Activated CD4-positive, alpha-beta T cell treated with anti-CD3 and anti-CD28 coated beads for 48 hours (primary cell): Measurements from ENCODE around the gene PPP2R1A.

Experiments
- DNase-seq: peaks from one replicate; pipeline ENCODE4 v3.0.0-alpha.2; 2020

The PPP2R1A gene

DNA sequence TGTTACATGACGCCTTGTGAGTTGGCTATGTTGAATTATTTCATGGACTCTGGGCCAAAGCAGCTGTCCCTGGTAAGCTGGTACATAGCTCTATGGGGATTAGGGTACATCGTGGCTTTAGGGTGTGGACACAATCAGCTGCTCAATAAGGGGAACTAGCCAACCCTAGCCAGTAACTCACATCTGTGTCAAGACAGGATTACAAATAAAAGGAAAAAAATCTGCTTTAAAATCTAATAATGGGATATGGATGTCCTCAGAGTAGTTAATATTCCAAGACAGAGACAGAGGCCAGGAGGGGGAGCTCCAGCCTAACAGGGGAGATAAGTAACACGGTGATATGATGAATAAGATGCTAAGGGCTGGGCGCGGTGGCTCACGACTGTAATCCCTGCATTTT lies 58.4 kb downstream of the PPP2R1A start:
- peak; percentile 73 for DNase-seq

DNA sequence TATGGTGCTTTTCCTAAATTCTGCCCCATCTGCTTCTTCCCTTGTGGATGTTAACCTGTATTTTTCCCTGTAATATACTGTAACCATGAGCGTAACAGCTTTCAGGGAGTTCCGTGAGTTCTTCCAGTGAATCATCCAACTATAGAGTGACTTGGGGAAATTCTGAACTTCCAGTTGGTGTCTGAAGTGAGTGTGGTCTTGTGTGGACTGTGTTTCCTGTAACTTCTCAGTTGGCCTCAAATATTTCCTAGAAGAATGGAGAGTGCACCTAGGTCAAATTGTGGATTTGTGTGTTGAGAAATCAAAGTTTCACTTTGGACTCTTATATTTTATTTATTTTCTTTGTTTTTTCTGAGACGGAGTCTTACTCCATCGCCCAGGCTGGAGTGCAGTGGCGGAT lies 68.6 kb downstream of the PPP2R1A start:
- no peak for DNase-seq

DNA sequence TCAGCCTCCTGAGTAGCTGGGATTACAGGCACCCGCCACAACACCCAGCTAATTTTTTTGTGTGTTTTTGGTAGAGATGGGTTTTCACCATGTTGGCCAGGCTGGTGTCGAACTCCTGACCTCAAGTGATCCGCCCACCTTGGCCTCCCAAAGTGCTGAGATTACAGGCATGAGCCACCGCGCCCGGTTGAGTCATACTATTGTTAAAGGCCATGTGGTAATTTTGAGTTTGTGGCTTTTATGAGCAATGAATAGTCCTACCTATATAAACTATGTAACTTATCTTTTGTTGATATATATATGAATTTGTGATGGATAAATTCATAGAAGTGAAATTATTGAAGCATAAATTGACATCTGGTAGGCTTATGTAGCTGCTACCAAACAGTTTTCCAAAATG lies 75.7 kb downstream of the PPP2R1A start:
- peak; percentile 56 for DNase-seq

DNA sequence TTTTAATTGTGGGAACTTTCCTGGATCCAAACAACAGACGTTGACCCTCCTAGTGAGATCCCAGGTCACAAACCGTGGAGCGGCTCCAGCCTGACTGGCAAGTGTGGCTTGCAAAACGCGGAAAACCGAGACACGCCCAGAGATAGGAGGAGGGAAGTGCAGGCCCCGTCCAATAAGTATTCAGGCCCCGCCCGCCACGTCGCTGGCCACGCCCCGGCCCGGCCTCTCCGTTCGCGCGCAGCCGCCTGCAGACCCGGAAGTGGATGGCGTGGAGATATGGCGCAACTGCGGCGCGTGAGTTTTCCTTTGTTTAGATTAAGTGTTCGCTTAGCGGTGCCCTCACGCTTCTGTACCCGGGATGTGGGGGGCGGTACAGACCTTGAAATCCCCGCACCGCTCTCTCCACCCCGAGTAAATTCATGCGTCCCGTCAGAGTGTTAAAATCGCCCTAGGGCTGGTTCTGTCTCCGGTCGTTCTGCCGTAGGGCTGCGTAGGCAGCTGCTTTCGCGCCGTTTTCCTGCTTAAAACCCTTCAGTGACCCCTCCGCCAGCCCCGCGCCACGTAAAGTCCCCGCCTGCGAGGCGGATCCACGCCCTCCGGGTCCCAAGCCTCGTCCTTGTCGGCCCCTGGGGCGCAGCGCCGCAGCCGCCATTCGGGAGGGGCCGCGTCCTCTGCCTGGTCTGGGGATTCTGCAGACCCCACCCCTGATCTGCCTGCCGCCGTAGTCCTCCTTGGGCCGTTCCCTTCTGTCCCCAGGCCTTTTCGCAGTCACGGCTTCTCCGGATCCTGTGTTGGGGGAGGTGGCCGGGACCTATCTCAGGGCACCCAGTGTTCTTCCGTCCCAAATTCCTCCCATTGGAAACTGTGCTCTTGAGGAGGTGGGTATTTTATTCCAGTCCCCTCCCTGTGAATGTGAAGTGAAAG lies 79.7 kb downstream of the PPP2R1A start, which contains the start of gene ZNF766:
Gene ZNF766 (plus strand): TSS at position 250 of the 924 bp plus-strand sequence. CDS start 27 bp downstream, at position 277.
- peak; percentile 98 for DNase-seq

DNA sequence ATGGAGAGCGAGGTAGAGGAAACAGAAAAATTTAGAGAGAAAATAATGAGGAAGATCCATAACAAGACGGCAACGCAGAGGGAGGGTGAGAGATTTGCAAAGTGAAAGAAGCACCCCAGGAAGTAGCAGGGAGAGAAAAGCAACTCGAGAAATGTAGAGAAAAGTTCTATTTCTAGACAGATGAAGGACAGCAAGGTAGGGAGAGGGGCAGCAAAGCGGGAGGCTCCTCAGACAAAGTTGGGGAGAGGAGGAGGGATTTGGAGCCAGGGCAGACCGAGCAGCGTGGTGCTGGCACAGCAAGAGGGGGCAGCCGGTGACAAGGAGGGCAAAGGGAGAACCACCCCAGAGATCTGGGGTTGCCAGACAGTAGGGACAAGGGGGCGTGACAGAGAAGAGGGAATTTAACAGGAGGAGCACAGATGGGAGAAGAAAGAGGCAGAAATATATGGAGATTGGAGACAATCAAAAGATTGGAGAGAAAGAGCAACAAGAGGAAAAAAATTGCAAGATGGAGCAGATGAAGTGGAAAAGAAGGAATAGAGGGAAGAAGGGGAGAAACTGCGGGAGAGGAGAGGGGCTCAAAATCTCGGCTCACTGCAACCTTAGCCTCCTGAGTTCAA lies 80.5 kb downstream of the PPP2R1A start:
- DNase-seq, result peak; percentile 16

GRCh38 chr19:52273301-52273700 lies 83.4 kb downstream of the PPP2R1A start:
- DNase-seq, result no peak

DNA sequence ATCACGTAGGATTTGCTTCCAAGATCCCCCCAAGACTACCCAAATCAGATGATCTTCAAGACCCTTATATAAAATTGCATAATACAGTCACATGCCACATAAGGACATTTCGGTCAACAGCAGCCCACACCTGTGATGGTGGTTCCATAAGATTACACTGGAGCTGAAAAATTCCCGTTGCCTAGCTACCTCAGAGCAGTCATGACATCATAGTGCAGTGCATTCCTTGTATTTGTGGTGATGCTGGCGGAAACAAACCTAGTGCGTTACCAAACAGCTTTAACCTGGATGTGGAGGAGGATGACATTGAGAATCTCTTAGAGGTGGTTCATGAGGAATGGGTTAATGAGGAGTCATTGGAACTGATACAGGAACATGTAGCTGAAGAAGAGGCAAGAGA lies 84.3 kb downstream of the PPP2R1A start:
- DNase-seq, result no peak

DNA sequence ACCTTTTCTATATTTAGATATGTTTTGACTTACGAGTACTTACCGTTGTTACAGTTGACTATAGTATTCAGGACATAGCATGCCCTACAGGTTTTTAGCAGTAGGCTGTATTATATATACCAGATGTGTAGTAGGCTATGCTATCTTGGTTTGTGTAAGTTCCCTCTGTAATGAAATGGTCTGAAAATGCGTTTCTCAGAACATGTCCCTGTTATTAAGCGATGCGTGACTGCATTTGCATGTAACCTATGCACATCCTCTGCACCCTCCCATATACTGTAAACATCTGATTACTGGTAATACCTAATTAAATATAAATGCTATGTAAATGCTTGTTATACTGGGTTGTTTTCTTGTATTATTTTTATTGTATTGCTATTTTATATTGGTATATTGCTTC lies 86.1 kb downstream of the PPP2R1A start:
- no peak for DNase-seq

GRCh38 chr19:52277471-52277870 lies 87.6 kb downstream of the PPP2R1A start:
- no peak for DNase-seq
